Psoas muscle (tissue), 8 donors: ENCODE results near the gene C1QTNF6. TPM values are rescaled to one million over a fixed set of nuclear protein-coding genes. Genes with fewer than 3 reads are reported as not detected.

Experiments
- ATAC-seq, 4 donors: fragments of 200-7000 bp; cut with Tn5 transposase; one replicate each; pipeline ENCODE4 v1.9.1; 2020; ENCODE audit warnings: moderate library complexity in 3 of 4, mild to moderate bottlenecking in 2 of 4
- DNase-seq, 2 donors: peaks; one replicate each; pipeline ENCODE4 v3.0.0-alpha.2; 2020
- H3K27ac ChIP-seq: fragments of 200-600 bp; one replicate; pipeline ENCODE4 v1.8.0; 2022
- H3K27me3 ChIP-seq, 3 donors: fragments of 200-600 bp in 1 of 3; one replicate each; pipeline versions ENCODE4 v1.6.1 to v1.8.0; 2013 to 2022; ENCODE audit warnings: low read length in 2 of 3, mild to moderate bottlenecking in 2 of 3, moderate library complexity in 1 of 3; ENCODE audit not compliant: insufficient read depth in 3 of 3
- H3K36me3 ChIP-seq, 2 donors: fragments of 200-600 bp in 1 of 2; one replicate each; pipeline versions ENCODE4 v1.6.1 to v1.8.0; 2013 to 2022; ENCODE audit warnings: low read depth in 1 of 2, mild to moderate bottlenecking in 1 of 2, moderate library complexity in 1 of 2; ENCODE audit not compliant: insufficient read depth in 1 of 2
- H3K4me1 ChIP-seq: fragments of 200-600 bp; one replicate; pipeline ENCODE4 v1.8.0; 2022
- H3K4me3 ChIP-seq: fragments of 200-600 bp; one replicate; pipeline ENCODE4 v1.8.0; 2022; ENCODE audit warnings: mild to moderate bottlenecking
- H3K9me3 ChIP-seq: fragments of 200-600 bp; one replicate; pipeline ENCODE4 v1.8.0; 2022
- CTCF ChIP-seq: fragments of 200-600 bp; IDR thresholded peaks from one replicate; pipeline ENCODE4 v1.8.0; 2022; ENCODE audit warnings: antibody characterized with exemption
- WGBS, 3 donors: extraction: QIAGEN DNeasy Blood & Tissue Kit; methylation state at CpG; one replicate each; pipeline versions ENCODE4 v1.1.6 to v1.1.7; 2013; 5-methylcytosine and 5-hydroxymethylcytosine counted together
- intact Hi-C, 2 donors: fragments of 100-400 bp; cut with DNase I; formaldehyde crosslinking; loops; one replicate each; pipeline versions ENCODE4 v1.11.0 to v1.14.2; 2022
- polyA plus RNA-seq, 3 donors: library from polyadenylated mRNA; stranded (reverse); fragments of 200-250 nt; gene quantifications; one replicate each; pipeline ENCODE4 v1.2.3, GENCODE V29; 2013
- total RNA-seq, 4 donors: library from RNA; stranded (reverse); fragmentation: NEBNext Ultra II Directional in 2 of 4; extraction: Animal tissue kit (Norgen Biotek cat#: 25700) in 2 of 4; gene quantifications; one replicate each; pipeline versions ENCODE4 v1.2.1 to v1.2.4, GENCODE V29; 2021 to 2023
- donor health status: healthy with polysubstance abuse.
- donor health status: DM: no; HTN: no; CAD: no; lungs with moderate emphysema.
- donor health status: Bipolar disorder and iron deficiency.
- donor health status: healthy.
- donor health status: DM: yes; HTN: yes; CAD: no.
- donor health status: DM: no; HTN: no; CAD: no.
- donor health status: DM: no; HTN: no; CAD: no.
- donor health status: DM: yes; HTN: yes; CAD: no.

C1QTNF6 gene
- total and polyA plus RNA-seq, 7 donors, result 0.66 to 8.2 (median 1.0) TPM

- Histone ChIP-seq H3K9me3 (no peaks in the 10 kb centered on the region), H3K27ac (no peak overlapping the region), H3K4me3 (no peak overlapping the region), H3K4me1 (peaks cover 54% of the 10 kb centered on the region), H3K36me3 (no peaks in the 10 kb centered on the region), H3K27me3 (no peaks in the 10 kb centered on the region)
- 98 to 100% (median 100%) methylated on average over 1 of the region's 1 CpG for WGBS, 3 donors
- intact Hi-C loops, result no loop called here
- no peak for TF ChIP-seq CTCF
- no peak for ATAC-seq
- DNase-seq, result no peak
Measured at GRCh38 chr22:37192741-37193140, 4.7 kb upstream of the C1QTNF6 start.

GRCh38 chr22:37192204-37192603 is 4.2 kb upstream of the C1QTNF6 start:
- Histone ChIP-seq H3K9me3 (no peaks in the 10 kb centered on the region), H3K36me3 (no peaks in the 10 kb centered on the region), H3K27ac (no peak overlapping the region), H3K4me1 (peaks cover 54% of the 10 kb centered on the region), H3K27me3 (no peaks in the 10 kb centered on the region), H3K4me3 (no peak overlapping the region)
- intact Hi-C loops, result no loop called here
- no peak for ATAC-seq
- TF ChIP-seq CTCF, result no peak
- no peak for DNase-seq
- 90 to 97% (median 97%) methylated on average over 2 of the region's 2 CpGs for WGBS, 3 donors

- 60 to 96% (median 63%) methylated on average over 4 of the region's 4 CpGs for WGBS, 3 donors
- Histone ChIP-seq H3K27ac (no peak overlapping the region), H3K4me1 (peaks cover 46% of the 10 kb centered on the region), H3K4me3 (no peak overlapping the region), H3K36me3 (no peaks in the 10 kb centered on the region), H3K27me3 (no peaks in the 10 kb centered on the region), H3K9me3 (no peaks in the 10 kb centered on the region)
- intact Hi-C loops, result no loop called here
- no peak for DNase-seq
- TF ChIP-seq CTCF, result no peak
- ATAC-seq, result no peak
Measured at GRCh38 chr22:37190262-37190780, 2.3 kb upstream of the C1QTNF6 start.

- no peaks in the 10 kb centered on the region for H3K9me3 ChIP-seq
- ATAC-seq (peak in 3 of 4 donors; percentile 30 to 35 (median 33)), DNase-seq (no peak)
- intact Hi-C loops, result no loop called here
- 29 to 47% (median 45%) methylated on average over 2 of the region's 2 CpGs for WGBS, 3 donors
- H3K36me3 ChIP-seq, result no peaks in the 10 kb centered on the region
- no peak for TF ChIP-seq CTCF
- H3K4me3 ChIP-seq, result no peak overlapping the region
- H3K27ac ChIP-seq, result peak overlapping the region; percentile 73
- H3K4me1 ChIP-seq, result peaks cover 46% of the 10 kb centered on the region
- H3K27me3 ChIP-seq, result no peaks in the 10 kb centered on the region
Measured at GRCh38 chr22:37188901-37189466, 937 bp upstream of the C1QTNF6 start.

- intact Hi-C loops, result no loop called here
- DNase-seq (peak in 1 of 2 donors; percentile 19), ATAC-seq (peak; percentile 8 to 42 (median 16))
- H3K27me3 ChIP-seq, result no peaks in the 10 kb centered on the region
- H3K4me1 ChIP-seq, result peaks cover 39% of the 10 kb centered on the region
- peak overlapping the region; percentile 52 for H3K4me3 ChIP-seq
- H3K27ac ChIP-seq, result peak overlapping the region; percentile 73
- no peak for TF ChIP-seq CTCF
- H3K9me3 ChIP-seq, result no peaks in the 10 kb centered on the region
- 10 to 19% (median 17%) methylated on average over 5 of the region's 5 CpGs for WGBS, 3 donors
- no peaks in the 10 kb centered on the region for H3K36me3 ChIP-seq
Measured at GRCh38 chr22:37187552-37187890, 526 bp downstream of the C1QTNF6 start.
